HG03103 (cell line): Measurements from ENCODE around the gene FOXI1.
"Not testable (repeated sequence)": the region's sequence is repeated elsewhere in the genome, so short reads cannot be mapped to it uniquely, and the experiment has no call there.

Experiments
- ATAC-seq: cut with Tn5 transposase; IDR thresholded peaks from one replicate; pipeline ENCODE4 v1.9.1; 2021; ENCODE audit warnings: low read depth; ENCODE audit not compliant: unreplicated experiment

FOXI1 gene

GRCh38 chr5:170120576-170120975, 14.9 kb downstream of the FOXI1 start:
- no peak for ATAC-seq

GRCh38 chr5:170121321-170121720, 15.6 kb downstream of the FOXI1 start:
- ATAC-seq, result no peak

GRCh38 chr5:170126061-170126460, 20.4 kb downstream of the FOXI1 start:
- no peak for ATAC-seq

GRCh38 chr5:170126626-170127025, 20.9 kb downstream of the FOXI1 start:
- ATAC-seq, result no peak

- no peak for ATAC-seq
Measured at GRCh38 chr5:170131235-170131634, 25.5 kb downstream of the FOXI1 start.

GRCh38 chr5:170132269-170132975, 26.7 kb downstream of the FOXI1 start:
- no peak for ATAC-seq

- ATAC-seq, result no peak
Measured at GRCh38 chr5:170132976-170133448, 27.3 kb downstream of the FOXI1 start.

- no peak for ATAC-seq
Measured at GRCh38 chr5:170135796-170136490, 30.2 kb downstream of the FOXI1 start.

- no peak for ATAC-seq
Measured at GRCh38 chr5:170136506-170136905, 30.8 kb downstream of the FOXI1 start.

GRCh38 chr5:170137694-170138214, 32.1 kb downstream of the FOXI1 start:
- no peak for ATAC-seq

GRCh38 chr5:170138273-170138672, 32.6 kb downstream of the FOXI1 start:
- no peak for ATAC-seq

GRCh38 chr5:170139786-170140335, 34.2 kb downstream of the FOXI1 start:
- ATAC-seq, result no peak

GRCh38 chr5:170141196-170141595, 35.5 kb downstream of the FOXI1 start:
- not testable (repeated sequence) for ATAC-seq

- ATAC-seq, result no peak
Measured at GRCh38 chr5:170141636-170142035, 35.9 kb downstream of the FOXI1 start.

- ATAC-seq, result no peak
Measured at GRCh38 chr5:170142196-170142595, 36.5 kb downstream of the FOXI1 start.

GRCh38 chr5:170143091-170143490, 37.4 kb downstream of the FOXI1 start:
- ATAC-seq, result no peak

- ATAC-seq, result no peak
Measured at GRCh38 chr5:170143710-170144109, 38.0 kb downstream of the FOXI1 start.

GRCh38 chr5:170144286-170145023, 38.8 kb downstream of the FOXI1 start:
- ATAC-seq, result no peak

GRCh38 chr5:170145462-170145861, 39.8 kb downstream of the FOXI1 start:
- ATAC-seq, result no peak

- ATAC-seq, result no peak
Measured at GRCh38 chr5:170147051-170147752, 41.5 kb downstream of the FOXI1 start.
